ENCODE results near the gene SSBP2.

DNA sequence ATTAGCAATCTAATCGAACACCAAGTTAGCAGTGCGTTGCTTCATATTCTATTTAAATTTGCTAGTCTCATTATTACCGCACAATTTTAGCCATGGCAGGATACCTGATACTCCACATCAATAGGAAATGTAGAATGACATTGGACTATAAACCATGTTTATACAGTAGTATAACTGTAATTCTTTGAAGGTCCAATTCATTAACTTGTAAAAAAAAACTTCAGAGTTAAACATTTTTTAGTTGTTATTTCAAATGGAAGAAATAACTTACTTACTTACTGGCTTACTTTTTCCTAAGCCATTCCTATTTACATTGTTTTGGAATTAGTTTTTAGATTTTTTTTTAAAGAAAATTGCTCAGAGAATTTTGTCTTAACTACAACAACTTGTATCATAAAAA is 321.5 kb downstream of the SSBP2 start:
- TF ChIP-seq RFX5 (IDR thresholded peaks at IDR 0.05; ENCODE audit: borderline replicate concordance, low read depth, low read length) = no peak
- TF ChIP-seq ZNF274 (IDR thresholded peaks at IDR 0.05; ENCODE audit: borderline replicate concordance, extremely low read depth, low read length) = no peak
- no peak for TF ChIP-seq SIX5 (IDR thresholded peaks at IDR 0.05; ENCODE audit: low read depth, low read length)
- no peak for TF ChIP-seq POLR2A (IDR thresholded peaks at IDR 0.05; ENCODE audit: control extremely low read depth in 1 of 2, low read depth in 2 of 2, low read length in 2 of 2)
- TF ChIP-seq, protein P1, sequence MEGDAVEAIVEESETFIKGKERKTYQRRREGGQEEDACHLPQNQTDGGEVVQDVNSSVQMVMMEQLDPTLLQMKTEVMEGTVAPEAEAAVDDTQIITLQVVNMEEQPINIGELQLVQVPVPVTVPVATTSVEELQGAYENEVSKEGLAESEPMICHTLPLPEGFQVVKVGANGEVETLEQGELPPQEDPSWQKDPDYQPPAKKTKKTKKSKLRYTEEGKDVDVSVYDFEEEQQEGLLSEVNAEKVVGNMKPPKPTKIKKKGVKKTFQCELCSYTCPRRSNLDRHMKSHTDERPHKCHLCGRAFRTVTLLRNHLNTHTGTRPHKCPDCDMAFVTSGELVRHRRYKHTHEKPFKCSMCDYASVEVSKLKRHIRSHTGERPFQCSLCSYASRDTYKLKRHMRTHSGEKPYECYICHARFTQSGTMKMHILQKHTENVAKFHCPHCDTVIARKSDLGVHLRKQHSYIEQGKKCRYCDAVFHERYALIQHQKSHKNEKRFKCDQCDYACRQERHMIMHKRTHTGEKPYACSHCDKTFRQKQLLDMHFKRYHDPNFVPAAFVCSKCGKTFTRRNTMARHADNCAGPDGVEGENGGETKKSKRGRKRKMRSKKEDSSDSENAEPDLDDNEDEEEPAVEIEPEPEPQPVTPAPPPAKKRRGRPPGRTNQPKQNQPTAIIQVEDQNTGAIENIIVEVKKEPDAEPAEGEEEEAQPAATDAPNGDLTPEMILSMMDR (IDR thresholded peaks at IDR 0.05; ENCODE audit: control extremely low read depth in 1 of 3, insufficient read depth in 1 of 3, low read depth in 1 of 3, low read length in 3 of 3) = no peak
- TF ChIP-seq BRCA1 (IDR thresholded peaks at IDR 0.05; ENCODE audit: low read depth, low read length) = no peak
